HepG2 (cell line): Measurements from ENCODE around the gene KAT2A.

Experiments
- GABPA ChIP-seq, 2 experiments: IDR thresholded peaks; 2 replicates each; pipeline ENCODE4 v1.6.1; 2011 to 2016; ENCODE audit warnings: low read depth in 2 of 2, low read length in 1 of 2, missing biosample characterization in 1 of 2, missing genetic modification characterization in 1 of 2
- HOXD1 ChIP-seq: sonication (generic); formaldehyde crosslinking; IDR thresholded peaks from 2 replicates; pipeline ENCODE4 v1.5.0; 2020; ENCODE audit warnings: missing genetic modification reagents
- POLR2A ChIP-seq, 2 experiments: IDR thresholded peaks; 2 replicates each; pipeline ENCODE4 v1.6.1; 2011; ENCODE audit warnings: low read depth in 2 of 2, low read length in 2 of 2, mild to moderate bottlenecking in 1 of 2, moderate library complexity in 1 of 2; ENCODE audit not compliant: insufficient read depth in 1 of 2
- POLR2G ChIP-seq: fragments of 200-400 bp; formaldehyde crosslinking; IDR thresholded peaks from 2 replicates; pipeline ENCODE4 v1.6.1; 2018; ENCODE audit warnings: mild to moderate bottlenecking, low read depth, low read length, moderate library complexity
- ZNF12 ChIP-seq: sonication (generic); formaldehyde crosslinking; IDR thresholded peaks from 2 replicates; pipeline ENCODE4 v1.5.0; 2020; ENCODE audit warnings: missing genetic modification reagents
- ZNF678 ChIP-seq: sonication (generic); formaldehyde crosslinking; IDR thresholded peaks from 2 replicates; pipeline ENCODE4 v1.4.0; 2020; ENCODE audit warnings: mild to moderate bottlenecking, missing genetic modification reagents
- ZZZ3 ChIP-seq: sonication (generic); formaldehyde crosslinking; IDR thresholded peaks from 2 replicates; pipeline ENCODE4 v1.4.0; 2020; ENCODE audit warnings: missing genetic modification reagents, mild to moderate bottlenecking, borderline replicate concordance
- TF ChIP-seq, protein P1 (sequence below): sonication (generic); formaldehyde crosslinking; IDR thresholded peaks from 2 replicates; pipeline ENCODE4 v1.5.0; 2020; ENCODE audit warnings: mild to moderate bottlenecking, missing genetic modification reagents, moderate library complexity
- TF ChIP-seq, protein P2 (sequence below): IDR thresholded peaks from 2 replicates; pipeline ENCODE4 v1.6.1; 2012; ENCODE audit warnings: inconsistent platforms
- TF ChIP-seq, protein P3 (sequence below): IDR thresholded peaks from 2 replicates; pipeline ENCODE4 v1.6.1; 2016; ENCODE audit warnings: missing compliant biosample characterization, missing genetic modification reagents, borderline replicate concordance

DNA sequence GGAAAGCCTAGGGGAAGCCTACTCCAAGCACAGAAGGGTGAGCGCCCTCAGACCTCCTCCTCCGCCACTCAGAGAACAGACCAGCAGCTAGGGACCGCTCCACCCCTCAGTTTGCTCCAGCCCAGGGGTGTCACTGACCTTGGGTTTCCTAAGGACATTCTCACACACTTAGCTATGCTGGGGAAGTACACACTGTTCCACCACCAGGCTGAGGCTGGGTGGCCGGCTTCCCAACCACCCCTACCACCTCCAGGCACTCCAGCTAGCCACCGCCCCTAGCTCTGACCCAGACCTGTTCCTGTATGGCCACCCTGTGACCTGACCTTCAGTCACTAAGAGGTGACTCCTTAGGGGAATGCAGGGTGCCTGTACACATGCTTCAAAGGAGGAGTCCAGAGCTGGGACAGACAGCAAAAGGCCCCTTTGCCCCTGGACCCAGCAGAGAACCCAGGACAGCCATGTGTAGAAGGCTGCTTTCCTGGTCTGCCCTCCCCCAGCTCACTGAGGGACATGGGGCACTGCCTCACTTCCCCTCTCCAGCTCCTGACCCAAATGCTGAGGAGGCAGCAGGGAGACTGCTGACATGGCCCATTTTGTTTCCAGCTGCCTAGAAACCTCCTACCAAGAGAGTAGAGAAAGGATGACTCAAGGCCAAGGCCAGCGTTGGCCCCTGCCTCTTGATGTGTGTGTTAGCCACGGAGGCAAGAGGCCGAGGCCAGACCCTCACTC lies 8.1 kb upstream of the KAT2A start:
- TF ChIP-seq, protein P1, sequence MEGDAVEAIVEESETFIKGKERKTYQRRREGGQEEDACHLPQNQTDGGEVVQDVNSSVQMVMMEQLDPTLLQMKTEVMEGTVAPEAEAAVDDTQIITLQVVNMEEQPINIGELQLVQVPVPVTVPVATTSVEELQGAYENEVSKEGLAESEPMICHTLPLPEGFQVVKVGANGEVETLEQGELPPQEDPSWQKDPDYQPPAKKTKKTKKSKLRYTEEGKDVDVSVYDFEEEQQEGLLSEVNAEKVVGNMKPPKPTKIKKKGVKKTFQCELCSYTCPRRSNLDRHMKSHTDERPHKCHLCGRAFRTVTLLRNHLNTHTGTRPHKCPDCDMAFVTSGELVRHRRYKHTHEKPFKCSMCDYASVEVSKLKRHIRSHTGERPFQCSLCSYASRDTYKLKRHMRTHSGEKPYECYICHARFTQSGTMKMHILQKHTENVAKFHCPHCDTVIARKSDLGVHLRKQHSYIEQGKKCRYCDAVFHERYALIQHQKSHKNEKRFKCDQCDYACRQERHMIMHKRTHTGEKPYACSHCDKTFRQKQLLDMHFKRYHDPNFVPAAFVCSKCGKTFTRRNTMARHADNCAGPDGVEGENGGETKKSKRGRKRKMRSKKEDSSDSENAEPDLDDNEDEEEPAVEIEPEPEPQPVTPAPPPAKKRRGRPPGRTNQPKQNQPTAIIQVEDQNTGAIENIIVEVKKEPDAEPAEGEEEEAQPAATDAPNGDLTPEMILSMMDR (CRISPR knock-in tag) = no peak
- no peak for TF ChIP-seq ZNF12 (CRISPR knock-in tag)
- TF ChIP-seq ZZZ3 (CRISPR knock-in tag) = no peak
- TF ChIP-seq POLR2G = no peak
- TF ChIP-seq GABPA (IDR thresholded peaks at IDR 0.05; ENCODE audit: low read depth, low read length) = no peak
- TF ChIP-seq GABPA (CRISPR knock-in tag; IDR thresholded peaks at IDR 0.05; ENCODE audit: low read depth) = no peak
- no peak for TF ChIP-seq HOXD1 (CRISPR knock-in tag)
- TF ChIP-seq POLR2A (IDR thresholded peaks at IDR 0.05; ENCODE audit: insufficient read depth in 1 of 2, low read depth in 2 of 2, low read length in 2 of 2) = no peak
- TF ChIP-seq, protein P2, sequence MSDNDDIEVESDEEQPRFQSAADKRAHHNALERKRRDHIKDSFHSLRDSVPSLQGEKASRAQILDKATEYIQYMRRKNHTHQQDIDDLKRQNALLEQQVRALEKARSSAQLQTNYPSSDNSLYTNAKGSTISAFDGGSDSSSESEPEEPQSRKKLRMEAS = no peak
- TF ChIP-seq ZNF678 (CRISPR knock-in tag) = no peak
- TF ChIP-seq, protein P3, sequence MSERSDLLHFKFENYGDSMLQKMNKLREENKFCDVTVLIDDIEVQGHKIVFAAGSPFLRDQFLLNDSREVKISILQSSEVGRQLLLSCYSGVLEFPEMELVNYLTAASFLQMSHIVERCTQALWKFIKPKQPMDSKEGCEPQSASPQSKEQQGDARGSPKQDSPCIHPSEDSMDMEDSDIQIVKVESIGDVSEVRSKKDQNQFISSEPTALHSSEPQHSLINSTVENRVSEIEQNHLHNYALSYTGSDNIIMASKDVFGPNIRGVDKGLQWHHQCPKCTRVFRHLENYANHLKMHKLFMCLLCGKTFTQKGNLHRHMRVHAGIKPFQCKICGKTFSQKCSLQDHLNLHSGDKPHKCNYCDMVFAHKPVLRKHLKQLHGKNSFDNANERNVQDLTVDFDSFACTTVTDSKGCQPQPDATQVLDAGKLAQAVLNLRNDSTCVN = no peak
